Activated CD4-positive, alpha-beta T cell treated with anti-CD3 and anti-CD28 coated beads, Interleukin-2, amount 10 ng/mL, durations not matched to agents 7 days and 5 days (primary cell): Measurements from ENCODE around the gene FAP. TPM values are rescaled to one million over a fixed set of nuclear protein-coding genes. Genes with fewer than 3 reads are reported as not detected.

Experiments
- CTCF ChIA-PET: fragments of 350-600 bp; sonication (Branson Sonifier 250); formaldehyde crosslinking; loops from one replicate; lab custom pipeline; 2021; ENCODE audit warnings: antibody characterized with exemption; lab: Charles Lee
- POLR2A ChIA-PET: fragments of 350-600 bp; sonication (Branson Sonifier 250); formaldehyde crosslinking; loops from one replicate; lab custom pipeline; 2021; ENCODE audit warnings: antibody characterized with exemption; lab: Charles Lee
- DNase-seq: peaks from one replicate; pipeline ENCODE4 v3.0.0-alpha.2; 2020
- H3K27ac Mint-ChIP-seq: one replicate; pipeline ENCODE4 v1.8.0; 2021; ENCODE audit warnings: mild to moderate bottlenecking, moderate library complexity, mixed read lengths
- H3K27me3 Mint-ChIP-seq: one replicate; pipeline ENCODE4 v1.8.0; 2021; ENCODE audit warnings: mixed read lengths
- H3K36me3 Mint-ChIP-seq: one replicate; pipeline ENCODE4 v1.8.0; 2021; ENCODE audit warnings: low read depth, mixed read lengths
- H3K4me1 Mint-ChIP-seq: one replicate; pipeline ENCODE4 v1.8.0; 2021; ENCODE audit warnings: mixed read lengths
- H3K4me3 Mint-ChIP-seq: one replicate; pipeline ENCODE4 v1.8.0; 2021; ENCODE audit warnings: mild to moderate bottlenecking, moderate library complexity, mixed read lengths
- H3K9me3 Mint-ChIP-seq: one replicate; pipeline ENCODE4 v1.8.0; 2021; ENCODE audit warnings: mixed read lengths
- total RNA-seq, 2 experiments: library from RNA; stranded (reverse); gene quantifications; one replicate each; pipeline ENCODE4 v1.2.3, GENCODE V29; 2021

The FAP gene
- total RNA-seq, 2 experiments from 2014 or later, result not detected

- ChIA-PET CTCF (interaction anchor here (0.9 kb wide), 1 partner anchor 19 kb away, joined by 3 read pairs; no protein-coding TSS in a partner anchor), POLR2A (no interaction called here)
- H3K4me1 Mint-ChIP-seq, result peaks cover 15% of the 10 kb centered on the region
- DNase-seq, result no peak
- no peaks in the 10 kb centered on the region for H3K9me3 Mint-ChIP-seq
- H3K4me3 Mint-ChIP-seq, result no peak overlapping the region
- H3K27ac Mint-ChIP-seq, result no peak overlapping the region
- H3K36me3 Mint-ChIP-seq, result peaks cover 4% of the 10 kb centered on the region
- H3K27me3 Mint-ChIP-seq, result peaks cover 17% of the 10 kb centered on the region
Observed at GRCh38 chr2:162257425-162257824, 14.2 kb upstream of the FAP start.

GRCh38 chr2:162256591-162256991 lies 13.3 kb upstream of the FAP start:
- CTCF ChIA-PET, result interaction anchor here (0.5 to 1.0 kb wide), 2 partner anchors 9 to 48 kb away, joined by 3 read pairs; no protein-coding TSS in a partner anchor
- H3K36me3 Mint-ChIP-seq, result peaks cover 2% of the 10 kb centered on the region
- POLR2A ChIA-PET, result no interaction called here

GRCh38 chr2:162254236-162254871 lies 11.1 kb upstream of the FAP start:
- Mint-ChIP-seq H3K36me3 (no peaks in the 10 kb centered on the region), H3K27ac (no peak overlapping the region), H3K27me3 (peaks cover 20% of the 10 kb centered on the region), H3K4me3 (no peak overlapping the region), H3K4me1 (no peaks in the 10 kb centered on the region), H3K9me3 (no peaks in the 10 kb centered on the region)
- ChIA-PET POLR2A (no interaction called here), CTCF (interaction anchor here (1.5 kb wide), 1 partner anchor 33 kb away, joined by 4 read pairs; no protein-coding TSS in a partner anchor)
- no peak for DNase-seq

More at GRCh38 chr2:162256591-162256991, 13.3 kb upstream of the FAP start:
- no peak overlapping the region for H3K4me3 Mint-ChIP-seq
- H3K27me3 Mint-ChIP-seq, result peaks cover 17% of the 10 kb centered on the region
- H3K4me1 Mint-ChIP-seq, result peaks cover 10% of the 10 kb centered on the region
- DNase-seq, result no peak
- H3K9me3 Mint-ChIP-seq, result no peaks in the 10 kb centered on the region
- H3K27ac Mint-ChIP-seq, result no peak overlapping the region

GRCh38 chr2:162253435-162253834 lies 10.2 kb upstream of the FAP start:
- CTCF ChIA-PET, result interaction anchor here (1.5 kb wide), 1 partner anchor 32 kb away, joined by 4 read pairs; no protein-coding TSS in a partner anchor
- Mint-ChIP-seq H3K27ac (no peak overlapping the region), H3K4me1 (no peaks in the 10 kb centered on the region), H3K4me3 (no peak overlapping the region), H3K9me3 (no peaks in the 10 kb centered on the region), H3K36me3 (no peaks in the 10 kb centered on the region), H3K27me3 (peaks cover 15% of the 10 kb centered on the region)
- no peak for DNase-seq
- POLR2A ChIA-PET, result no interaction called here

- Mint-ChIP-seq H3K36me3 (no peaks in the 10 kb centered on the region), H3K4me3 (no peak overlapping the region), H3K4me1 (no peaks in the 10 kb centered on the region), H3K9me3 (no peaks in the 10 kb centered on the region), H3K27ac (no peak overlapping the region), H3K27me3 (peaks cover 20% of the 10 kb centered on the region)
- ChIA-PET CTCF (no interaction called here), POLR2A (no interaction called here)
- no peak for DNase-seq
Observed at GRCh38 chr2:162252153-162252552, 8.9 kb upstream of the FAP start.

- Mint-ChIP-seq H3K4me1 (no peaks in the 10 kb centered on the region), H3K27ac (no peak overlapping the region), H3K4me3 (no peak overlapping the region), H3K9me3 (no peaks in the 10 kb centered on the region), H3K36me3 (no peaks in the 10 kb centered on the region), H3K27me3 (peaks cover 44% of the 10 kb centered on the region)
- ChIA-PET CTCF (interaction anchor here (0.8 kb wide), 1 partner anchor 25 kb away, joined by 3 read pairs; no protein-coding TSS in a partner anchor), POLR2A (interaction anchor here (0.6 kb wide), 1 partner anchor 153 kb away, joined by 3 read pairs; no protein-coding TSS in a partner anchor)
- no peak for DNase-seq
Observed at GRCh38 chr2:162245781-162246180, 2.5 kb upstream of the FAP start.

- Mint-ChIP-seq H3K27ac (no peak overlapping the region), H3K4me3 (no peak overlapping the region), H3K4me1 (no peaks in the 10 kb centered on the region), H3K9me3 (no peaks in the 10 kb centered on the region), H3K36me3 (no peaks in the 10 kb centered on the region), H3K27me3 (peaks cover 46% of the 10 kb centered on the region)
- POLR2A ChIA-PET, result no interaction called here
- no peak for DNase-seq
- CTCF ChIA-PET, result interaction anchor here (0.8 kb wide), 1 partner anchor 25 kb away, joined by 3 read pairs; no protein-coding TSS in a partner anchor
Observed at GRCh38 chr2:162245061-162245460, 1.8 kb upstream of the FAP start.

- peaks cover 46% of the 10 kb centered on the region for H3K27me3 Mint-ChIP-seq
- H3K9me3 Mint-ChIP-seq, result no peaks in the 10 kb centered on the region
- DNase-seq, result no peak
- ChIA-PET CTCF (no interaction called here), POLR2A (no interaction called here)
- H3K27ac Mint-ChIP-seq, result no peak overlapping the region
- H3K4me3 Mint-ChIP-seq, result no peak overlapping the region
- H3K36me3 Mint-ChIP-seq, result no peaks in the 10 kb centered on the region
- H3K4me1 Mint-ChIP-seq, result no peaks in the 10 kb centered on the region
Observed at GRCh38 chr2:162244541-162245031, 1.3 kb upstream of the FAP start.

GRCh38 chr2:162243715-162244114 lies 470 bp upstream of the FAP start:
- DNase-seq, result no peak
- CTCF ChIA-PET, result no interaction called here
- Mint-ChIP-seq H3K4me1 (no peaks in the 10 kb centered on the region), H3K36me3 (no peaks in the 10 kb centered on the region), H3K27ac (no peak overlapping the region), H3K9me3 (no peaks in the 10 kb centered on the region), H3K4me3 (no peak overlapping the region), H3K27me3 (peaks cover 49% of the 10 kb centered on the region)
- POLR2A ChIA-PET, result no interaction called here

- Mint-ChIP-seq H3K4me1 (no peaks in the 10 kb centered on the region), H3K36me3 (no peaks in the 10 kb centered on the region), H3K9me3 (no peaks in the 10 kb centered on the region), H3K27ac (no peak overlapping the region), H3K4me3 (no peak overlapping the region), H3K27me3 (peaks cover 43% of the 10 kb centered on the region)
- no peak for DNase-seq
- ChIA-PET CTCF (interaction anchor here (0.8 kb wide), 2 partner anchors 39 to 46 kb away, joined by 3 read pairs; no protein-coding TSS in a partner anchor), POLR2A (no interaction called here)
Observed at GRCh38 chr2:162242586-162243280, 512 bp downstream of the FAP start.

GRCh38 chr2:162241571-162241970 lies 1.7 kb downstream of the FAP start:
- ChIA-PET POLR2A (no interaction called here), CTCF (interaction anchor here (0.8 to 1.7 kb wide), 3 partner anchors 21 to 48 kb away, joined by 3 to 4 read pairs (median 3); no protein-coding TSS in a partner anchor)
- Mint-ChIP-seq H3K27me3 (peaks cover 41% of the 10 kb centered on the region), H3K9me3 (no peaks in the 10 kb centered on the region), H3K27ac (no peak overlapping the region), H3K4me1 (no peaks in the 10 kb centered on the region), H3K36me3 (no peaks in the 10 kb centered on the region), H3K4me3 (no peak overlapping the region)
- no peak for DNase-seq

GRCh38 chr2:162234620-162235462 lies 8.4 kb downstream of the FAP start:
- CTCF ChIA-PET, result no interaction called here
- POLR2A ChIA-PET, result no interaction called here
- no peak for DNase-seq
- Mint-ChIP-seq H3K36me3 (no peaks in the 10 kb centered on the region), H3K4me3 (no peak overlapping the region), H3K9me3 (no peaks in the 10 kb centered on the region), H3K27me3 (peaks cover 36% of the 10 kb centered on the region), H3K27ac (no peak overlapping the region), H3K4me1 (no peaks in the 10 kb centered on the region)
